ENCODE measurements around the gene HES7.
"Not testable (repeated sequence)": the region's sequence is repeated elsewhere in the genome, so short reads cannot be mapped to it uniquely, and the experiment has no call there.

HES7 gene

GRCh38 chr17:8123695-8124349, at the start of gene HES7:
TSS of gene HES7 (minus strand) at chr17:8124106. CDS start at chr17:8124084, 22 bp downstream.
- DNase-seq: no peak

GRCh38 chr17:8173056-8173870, 49.4 kb upstream of the HES7 start:
- peak; percentile 91 for DNase-seq

- DNase-seq: not testable (repeated sequence)
These were observed 46.3 kb upstream of the HES7 start for GRCh38 chr17:8170186-8170585.

- no peak for DNase-seq
These were observed 43.6 kb upstream of the HES7 start for GRCh38 chr17:8167526-8167925.

- DNase-seq: no peak
These were observed 42.8 kb upstream of the HES7 start for GRCh38 chr17:8166731-8167130.

- no peak for DNase-seq
These were observed 40.9 kb upstream of the HES7 start for GRCh38 chr17:8164815-8165131.

- DNase-seq: no peak
These were observed 40.3 kb upstream of the HES7 start for GRCh38 chr17:8163978-8164814.

GRCh38 chr17:8162997-8163977, 39.4 kb upstream of the HES7 start:
- no peak for DNase-seq

GRCh38 chr17:8162233-8162996, 38.5 kb upstream of the HES7 start, which contains the start of gene VAMP2:
TSS of gene VAMP2 (minus strand) at chr17:8162948. CDS start at chr17:8162879, 69 bp downstream.
- DNase-seq: peak; percentile 60

GRCh38 chr17:8161289-8162232, 37.7 kb upstream of the HES7 start:
- DNase-seq: no peak

- DNase-seq: no peak
These were observed 36.9 kb upstream of the HES7 start for GRCh38 chr17:8160741-8161221.

GRCh38 chr17:8160224-8160577, 36.3 kb upstream of the HES7 start:
- no peak for DNase-seq

GRCh38 chr17:8159459-8160223, 35.7 kb upstream of the HES7 start:
- no peak for DNase-seq

- DNase-seq: no peak
These were observed 35.1 kb upstream of the HES7 start for GRCh38 chr17:8159032-8159400.

GRCh38 chr17:8158267-8159031, 34.5 kb upstream of the HES7 start:
- DNase-seq: peak; percentile 70

GRCh38 chr17:8156246-8156992, 32.5 kb upstream of the HES7 start:
- DNase-seq: peak; percentile 100

- no peak for DNase-seq
These were observed 32.0 kb upstream of the HES7 start for GRCh38 chr17:8155996-8156245.
